Adrenal gland (tissue), 19 donors: ENCODE measurements around the gene WDR77. TPM values are rescaled to one million over a fixed set of nuclear protein-coding genes. Genes with fewer than 3 reads are reported as not detected.

Source experiments
- DNase-seq, 7 donors: peaks; one replicate each; pipeline ENCODE4 v3.0.0-alpha.2; 2019 to 2020
- H3K27ac ChIP-seq, 5 donors: fragments of 200-600 bp; sonication (generic) in 4 of 5; 1 replicate in 3 of 5; 2 replicates in 2 of 5; pipeline versions ENCODE4 v1.5.1 to v1.8.0; 2016 to 2020; ENCODE audit warnings: mild to moderate bottlenecking in 1 of 5
- H3K27me3 ChIP-seq: fragments of 200-600 bp; 2 replicates; pipeline ENCODE4 v1.8.0; 2021
- H3K36me3 ChIP-seq, 2 donors: fragments of 200-600 bp; replicated peaks in 1 of 2; 1 replicate in 1 of 2; 2 replicates in 1 of 2; pipeline versions ENCODE4 v1.5.1 to v1.8.0; 2018 to 2022
- H3K4me1 ChIP-seq, 2 donors: fragments of 200-600 bp; replicated peaks in 1 of 2; 1 replicate in 1 of 2; 2 replicates in 1 of 2; pipeline versions ENCODE4 v1.5.1 to v1.8.0; 2018 to 2021
- H3K4me3 ChIP-seq, 4 donors: fragments of 200-600 bp; sonication (generic) in 3 of 4; one replicate each; pipeline ENCODE4 v1.5.1; 2016 to 2018
- H3K9me3 ChIP-seq, 3 donors: fragments of 200-600 bp; sonication (generic) in 1 of 3; replicated peaks in 1 of 3; 1 replicate in 2 of 3; 2 replicates in 1 of 3; pipeline versions ENCODE4 v1.5.1 to v1.8.0; 2016 to 2021
- CTCF ChIP-seq, 6 experiments: fragments of 450-650 bp in 4 of 6; fragments of 200-600 bp in 2 of 6; sonication (generic) in 1 of 6; IDR thresholded peaks; 1 replicate in 5 of 6; 2 replicates in 1 of 6; pipeline versions ENCODE4 v1.5.1 to v1.8.0; 2016 to 2021; ENCODE audit warnings: antibody characterized with exemption in 6 of 6, mild to moderate bottlenecking in 2 of 6, moderate library complexity in 1 of 6
- POLR2A ChIP-seq, 2 donors: fragments of 450-650 bp; IDR thresholded peaks; one replicate each; pipeline ENCODE4 v1.6.1; 2017; ENCODE audit warnings: antibody characterized with exemption in 2 of 2, mild to moderate bottlenecking in 2 of 2, moderate library complexity in 1 of 2
- WGBS, 4 donors: extraction: QIAGEN DNeasy Blood & Tissue Kit in 2 of 4; methylation state at CpG; one replicate each; pipeline versions ENCODE4 v1.1.5 to v1.1.7; 2013 to 2017; 5-methylcytosine and 5-hydroxymethylcytosine counted together
- intact Hi-C, 2 donors: fragments of 100-400 bp; cut with DNase I; formaldehyde crosslinking; loops; one replicate each; pipeline versions ENCODE4 v1.14.1 to v1.15.0; 2022 to 2023
- long read RNA-seq, 10 donors: library from polyadenylated mRNA in 3 of 10; unstranded in 2 of 10; stranded (forward) in 1 of 10; transcript quantifications; one replicate each; pipeline ENCODE4 v2.0.0 and lab custom pipeline, GENCODE V29; 2021 to 2026
- polyA plus RNA-seq, 3 donors: library from polyadenylated mRNA; stranded (reverse); fragments of 200-250 nt in 2 of 3; fragments of 350-450 nt in 1 of 3; fragmentation: Illumina TruSeq in 1 of 3; extraction: RNeasy Lipid Tissue Mini Kit (QIAGEN cat#74804) in 1 of 3; gene quantifications; one replicate each; pipeline ENCODE4 v1.2.3, GENCODE V29; 2013 to 2014
- total RNA-seq, 9 donors: library from RNA; depleted of rRNA in 4 of 9; stranded (reverse); fragments of >200 nt in 4 of 9; fragments of 120-200 nt in 1 of 9; fragmentation: NEBNext Ultra II Directional in 1 of 9; extraction: Animal tissue kit (Norgen Biotek cat#: 25700) in 1 of 9; gene quantifications; one replicate each; pipeline versions ENCODE4 v1.1.0 to v1.2.4, GENCODE V29; 2013 to 2023
- donor health status: healthy with polysubstance abuse.
- donor health status: Bipolar disorder and iron deficiency.
- donor health status: DM: yes; HTN: yes; CAD: no.
- donor health status: DM: no; HTN: no; CAD: no.
- donor health status: DM: no; HTN: no; CAD: no.
- donor health status: DM: yes; HTN: yes; CAD: no.

The WDR77 gene
- total RNA-seq (10 to 100 TPM; 20.6 to 66.8 (median 28.6) TPM), polyA plus RNA-seq (10 to 100 TPM; 19.8 to 47.2 (median 24.0) TPM)
- long read RNA-seq, donor 1, transcript WDR77-201 (10 exons, 2,576 nt), result major isoform, 49 of 665 reads
- long read RNA-seq, donor 1, partial matches to known transcripts, result 302 of 665 reads
- long read RNA-seq, donor 1, other reads (novel, unspliced or antisense), result 312 of 665 reads
- long read RNA-seq, donor 2, transcript WDR77-201 (10 exons, 2,576 nt), result major isoform, 20 of 28 reads
- long read RNA-seq, donor 2, partial matches to known transcripts, result 7 of 28 reads
- long read RNA-seq, donor 2, other reads (novel, unspliced or antisense), result 0 of 28 reads
- long read RNA-seq, donor 3, transcript WDR77-201 (10 exons, 2,576 nt), result major isoform, 22 of 863 reads
- long read RNA-seq, donor 3, partial matches to known transcripts, result 545 of 863 reads
- long read RNA-seq, donor 3, other reads (novel, unspliced or antisense), result 296 of 863 reads
- long read RNA-seq, donor 4, transcript WDR77-201 (10 exons, 2,576 nt), result major isoform, 24 of 28 reads
- long read RNA-seq, donor 4, partial matches to known transcripts, result 0 of 28 reads
- long read RNA-seq, donor 4, other reads (novel, unspliced or antisense), result 4 of 28 reads
- long read RNA-seq, donor 5, transcript WDR77-201 (10 exons, 2,576 nt), result major isoform, 66 of 101 reads
- long read RNA-seq, donor 5, partial matches to known transcripts, result 24 of 101 reads
- long read RNA-seq, donor 5, other reads (novel, unspliced or antisense), result 11 of 101 reads
- long read RNA-seq, donor 6, transcript WDR77-201 (10 exons, 2,576 nt), result major isoform, 6 of 11 reads
- long read RNA-seq, donor 6, partial matches to known transcripts, result 2 of 11 reads
- long read RNA-seq, donor 6, other reads (novel, unspliced or antisense), result 3 of 11 reads
- long read RNA-seq, donor 7, transcript WDR77-201 (10 exons, 2,576 nt), result major isoform, 13 of 22 reads
- long read RNA-seq, donor 7, partial matches to known transcripts, result 7 of 22 reads
- long read RNA-seq, donor 7, other reads (novel, unspliced or antisense), result 0 of 22 reads
- long read RNA-seq, donor 8, transcript WDR77-201 (10 exons, 2,576 nt), result major isoform, 32 of 58 reads
- long read RNA-seq, donor 8, partial matches to known transcripts, result 23 of 58 reads
- long read RNA-seq, donor 8, other reads (novel, unspliced or antisense), result 0 of 58 reads
- long read RNA-seq, donor 9, transcript WDR77-201 (10 exons, 2,576 nt), result major isoform, 12 of 538 reads
- long read RNA-seq, donor 9, partial matches to known transcripts, result 276 of 538 reads
- long read RNA-seq, donor 9, other reads (novel, unspliced or antisense), result 250 of 538 reads
- long read RNA-seq, donor 10, transcript WDR77-201 (10 exons, 2,576 nt), result major isoform, 11 of 23 reads
- long read RNA-seq, donor 10, partial matches to known transcripts, result 10 of 23 reads
- long read RNA-seq, donor 10, other reads (novel, unspliced or antisense), result 0 of 23 reads

GRCh38 chr1:111448918-111449702 lies at the start of gene WDR77, which contains the start of gene ATP5PB:
Gene WDR77, minus strand, starts transcription at chr1:111449256. Its CDS starts 87 bp downstream, at chr1:111449169.
Gene ATP5PB, plus strand, starts transcription at chr1:111449464. Its CDS starts 78 bp downstream, at chr1:111449542.
- H3K27me3 ChIP-seq, result no peaks in the 10 kb centered on the region
- WGBS, 4 donors, result 0% methylated on average over 40 to 54 of the region's 54 CpGs
- peaks cover 0 to 12% of the 10 kb centered on the region in 2 donors for H3K36me3 ChIP-seq
- H3K27ac ChIP-seq, result peak within 1 kb of the TSS in 4 of 5 donors; percentile 73 to 94 (median 84)
- H3K9me3 ChIP-seq, result no peaks in the 10 kb centered on the region
- H3K4me3 ChIP-seq, result peak within 1 kb of the TSS; percentile 80 to 96 (median 94)
- intact Hi-C loops, result no loop called here
- peaks cover 5 to 50% of the 10 kb centered on the region in 2 donors for H3K4me1 ChIP-seq
- TF ChIP-seq CTCF (IDR thresholded peaks at IDR 0.05) (peak in 2 of 6 experiments; percentile 7 to 15), POLR2A (IDR thresholded peaks at IDR 0.05) (peak in 1 of 2 donors; percentile 64)
- peak; percentile 95 to 98 (median 97) for DNase-seq

DNA sequence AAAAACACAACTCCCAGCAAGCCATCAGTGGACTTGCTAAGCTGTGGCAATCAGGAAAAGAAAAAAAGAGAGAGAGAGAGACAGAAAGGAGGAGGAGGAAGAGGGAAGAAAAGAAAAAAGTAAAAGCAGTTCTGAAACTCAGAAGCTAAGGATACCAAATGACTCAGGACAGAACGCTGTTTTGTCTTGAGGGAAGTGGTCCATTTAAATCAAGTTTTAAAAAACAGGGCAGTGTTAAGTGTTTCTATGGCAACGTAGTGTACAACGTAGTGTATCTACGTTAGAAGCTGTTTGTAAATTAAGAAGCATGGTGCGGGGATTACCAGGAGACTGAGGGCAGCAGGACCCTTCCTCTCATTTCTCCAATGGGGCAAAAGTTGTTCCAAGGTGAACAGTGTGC lies 48.5 kb upstream of the WDR77 start:
- H3K36me3 ChIP-seq, result no peaks in the 10 kb centered on the region
- H3K4me3 ChIP-seq, result no peak overlapping the region
- H3K4me1 ChIP-seq, result no peaks in the 10 kb centered on the region
- no peak for TF ChIP-seq POLR2A (IDR thresholded peaks at IDR 0.05)
- TF ChIP-seq CTCF (IDR thresholded peaks at IDR 0.05), result no peak
- WGBS, 4 donors, result 69 to 72% (median 71%) methylated on average over 5 of the region's 5 CpGs
- no peak overlapping the region for H3K27ac ChIP-seq
- intact Hi-C loops, result no loop called here
- no peaks in the 10 kb centered on the region for H3K27me3 ChIP-seq
- DNase-seq, result no peak
- H3K9me3 ChIP-seq, result no peaks in the 10 kb centered on the region

- H3K9me3 ChIP-seq, result no peaks in the 10 kb centered on the region
- no peaks in the 10 kb centered on the region for H3K36me3 ChIP-seq
- intact Hi-C loops, result no loop called here
- DNase-seq, result no peak
- no peaks in the 10 kb centered on the region for H3K4me1 ChIP-seq
- no peak overlapping the region for H3K27ac ChIP-seq
- WGBS, 4 donors, result 77 to 88% (median 81%) methylated on average over 4 of the region's 4 CpGs
- TF ChIP-seq CTCF (IDR thresholded peaks at IDR 0.05) (no peak), POLR2A (IDR thresholded peaks at IDR 0.05) (no peak)
- no peak overlapping the region for H3K4me3 ChIP-seq
- H3K27me3 ChIP-seq, result no peaks in the 10 kb centered on the region
Observed at GRCh38 chr1:111496398-111496797, 47.3 kb upstream of the WDR77 start.
